ENCODE measurements around the gene SWAP70.
A peak's percentile ranks its signal among the peaks of the same experiment; 100 is the strongest.
"Not testable (repeated sequence)": the region's sequence is repeated elsewhere in the genome, so short reads cannot be mapped to it uniquely, and the experiment has no call there.

SWAP70 gene

GRCh38 chr11:9663699-9664275 lies at the start of gene SWAP70:
Gene SWAP70, plus strand, starts transcription at chr11:9664077. Its CDS starts 103 bp downstream, at chr11:9664180.
- no peak for FAIRE-seq
- TF ChIP-seq CTCF (IDR thresholded peaks at IDR 0.05; ENCODE audit: insufficient read depth, missing control alignments): peak; percentile 4
- no peak for DNase-seq (ENCODE audit: insufficient read length, low spot score)

DNA sequence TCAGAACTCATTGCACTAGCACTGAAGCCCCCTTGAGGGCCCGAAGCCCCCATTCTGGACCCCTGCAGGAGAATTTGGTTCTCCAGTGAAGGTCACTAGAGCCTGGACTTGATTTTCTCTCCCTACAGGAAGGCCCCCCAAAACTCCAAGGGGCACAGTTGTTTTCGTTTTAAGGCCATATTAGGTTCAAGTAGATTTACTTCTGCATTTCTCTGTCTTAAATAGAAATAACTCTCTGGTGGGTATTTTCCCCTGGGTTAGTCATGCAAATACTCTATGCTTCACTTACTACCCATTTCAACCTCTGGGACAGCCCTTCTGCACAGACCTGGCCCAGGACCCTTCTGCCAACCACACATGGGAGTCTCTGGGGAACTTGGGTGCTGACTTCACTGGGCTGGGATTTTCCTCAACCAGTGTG lies 48.8 kb upstream of the SWAP70 start:
- no peak for TF ChIP-seq CTCF (IDR thresholded peaks at IDR 0.05; ENCODE audit: insufficient read depth, missing control alignments)
- FAIRE-seq: no peak
- no peak for DNase-seq (ENCODE audit: insufficient read length, low spot score)

DNA sequence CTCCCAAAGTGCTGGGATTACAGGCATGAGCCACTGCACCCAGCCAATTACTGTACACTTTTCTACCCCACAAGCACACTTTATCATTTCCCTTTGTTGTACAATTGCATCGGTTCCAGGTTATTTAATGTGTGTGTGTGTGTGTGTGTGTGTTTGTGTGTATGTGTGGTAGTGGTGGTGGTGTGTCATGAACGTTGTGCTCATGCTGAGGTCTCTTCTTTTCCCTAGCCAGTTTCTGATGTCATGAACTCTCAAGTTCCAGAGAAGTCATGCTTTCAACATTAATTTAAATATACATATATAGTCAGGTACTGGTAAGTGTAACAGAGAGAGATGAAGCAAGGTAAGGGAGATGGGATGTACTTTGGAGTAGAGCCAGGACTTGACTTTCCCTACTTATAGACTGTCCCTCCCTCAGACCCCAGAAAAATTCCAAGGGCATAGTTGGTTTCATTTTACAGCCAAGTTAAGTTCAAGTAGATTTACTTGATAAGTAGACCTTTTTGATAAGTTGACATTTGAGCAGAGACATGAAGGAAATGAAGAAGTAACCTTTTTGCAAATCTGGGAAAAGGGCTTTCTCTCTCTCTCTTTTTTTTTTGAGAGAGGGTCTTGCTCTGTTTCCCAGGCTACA lies 47.7 kb upstream of the SWAP70 start:
- FAIRE-seq (no peak), DNase-seq (ENCODE audit: insufficient read length, low spot score) (no peak)
- no peak for TF ChIP-seq CTCF (IDR thresholded peaks at IDR 0.05; ENCODE audit: insufficient read depth, missing control alignments)

GRCh38 chr11:9616858-9617257 lies 47.0 kb upstream of the SWAP70 start:
- no peak for FAIRE-seq
- no peak for DNase-seq (ENCODE audit: insufficient read length, low spot score)
- TF ChIP-seq CTCF (IDR thresholded peaks at IDR 0.05; ENCODE audit: insufficient read depth, missing control alignments): no peak

- FAIRE-seq (no peak), DNase-seq (ENCODE audit: insufficient read length, low spot score) (no peak)
- no peak for TF ChIP-seq CTCF (IDR thresholded peaks at IDR 0.05; ENCODE audit: insufficient read depth, missing control alignments)
These were observed 45.9 kb upstream of the SWAP70 start for GRCh38 chr11:9617940-9618339.

DNA sequence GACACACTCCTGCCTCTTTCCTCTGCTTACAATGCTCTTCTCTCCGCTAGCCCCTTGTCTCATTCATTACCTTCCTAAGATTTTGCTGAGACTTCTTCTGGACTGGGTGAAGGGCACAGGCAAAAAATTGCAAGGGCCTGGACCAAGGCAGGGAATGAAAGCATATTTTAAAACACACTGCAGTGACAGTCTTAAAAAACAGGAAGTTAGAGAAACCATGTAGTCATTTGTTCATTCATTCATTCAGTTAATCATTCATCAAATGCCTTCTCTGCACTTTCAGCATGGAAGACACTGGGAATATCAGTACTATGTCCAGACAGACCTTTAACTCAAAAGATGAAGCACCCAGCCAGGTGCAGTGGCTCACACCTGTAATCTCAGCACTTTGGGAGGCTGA lies 44.9 kb upstream of the SWAP70 start:
- no peak for TF ChIP-seq CTCF (IDR thresholded peaks at IDR 0.05; ENCODE audit: insufficient read depth, missing control alignments)
- FAIRE-seq (no peak), DNase-seq (ENCODE audit: insufficient read length, low spot score) (no peak)

GRCh38 chr11:9619971-9620370 lies 43.9 kb upstream of the SWAP70 start:
- DNase-seq (ENCODE audit: insufficient read length, low spot score) (no peak), FAIRE-seq (no peak)
- TF ChIP-seq CTCF (IDR thresholded peaks at IDR 0.05; ENCODE audit: insufficient read depth, missing control alignments): no peak

DNA sequence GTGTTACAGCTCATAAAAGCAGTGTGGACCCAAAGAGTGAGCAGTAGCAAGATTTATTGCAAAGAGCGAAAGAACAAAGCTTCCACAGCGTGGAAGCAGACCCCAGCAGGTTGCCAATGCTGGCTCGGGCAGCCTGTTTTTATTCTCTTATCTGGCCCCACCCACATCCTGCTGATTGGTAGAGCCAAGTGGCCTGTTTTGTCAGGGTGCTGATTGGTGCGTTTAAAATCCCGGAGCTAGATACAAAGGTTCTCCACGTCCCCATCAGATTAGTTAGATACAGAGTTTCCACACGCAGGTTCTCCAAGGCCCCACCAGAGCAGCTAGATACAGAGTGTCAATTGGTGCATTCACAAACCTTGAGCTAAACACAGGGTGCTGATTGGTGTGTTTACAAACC lies 41.5 kb upstream of the SWAP70 start:
- DNase-seq (ENCODE audit: insufficient read length, low spot score); FAIRE-seq: not testable (repeated sequence)

- DNase-seq (ENCODE audit: insufficient read length, low spot score); FAIRE-seq: not testable (repeated sequence)
These were observed 40.8 kb upstream of the SWAP70 start for GRCh38 chr11:9623053-9623452.
